ENCODE measurements around the gene POC1B.

POC1B gene

DNA sequence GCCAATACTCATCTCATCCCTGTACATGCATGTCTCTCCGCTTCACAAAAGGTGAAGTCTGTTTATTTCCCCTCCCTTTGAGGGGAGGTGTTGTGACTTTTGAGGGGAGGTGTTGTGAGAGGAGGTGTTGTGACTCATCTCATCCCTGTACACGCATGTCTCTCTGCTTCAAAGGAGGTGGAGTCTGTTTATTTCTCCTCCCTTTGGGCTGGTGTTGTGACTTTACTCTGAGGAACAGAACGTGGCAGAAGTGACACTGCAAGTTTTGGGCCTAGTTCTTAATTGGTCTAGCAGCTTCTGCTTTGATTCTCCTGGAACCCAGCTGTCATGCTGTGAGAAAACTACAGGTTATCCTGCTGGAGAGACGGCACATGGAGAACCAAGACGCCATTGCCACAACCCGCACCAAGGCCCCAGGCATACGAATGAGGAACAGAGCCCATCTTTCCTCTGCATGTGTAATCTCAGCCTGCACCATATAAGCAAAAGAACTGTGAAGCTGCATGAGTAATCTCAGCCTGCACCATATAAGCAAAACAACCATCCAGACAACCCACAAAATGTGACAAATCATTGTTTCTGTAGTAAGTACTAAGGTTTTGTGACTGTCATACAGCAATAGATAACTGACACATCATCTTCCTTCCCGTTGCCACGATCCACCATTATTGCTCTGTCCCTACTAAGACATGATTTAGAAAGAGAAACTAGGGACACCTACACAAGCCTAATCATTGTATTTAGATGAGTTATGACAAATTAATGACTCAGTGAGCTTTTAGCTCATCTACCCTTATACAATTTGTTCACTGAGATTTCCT is 31.2 kb downstream of the POC1B start:
- DNase-seq, result peak in 1 of 2 donors; percentile 12

GRCh38 chr12:89493670-89494302 is 32.1 kb downstream of the POC1B start:
- no peak for DNase-seq

- no peak for DNase-seq
Observed at GRCh38 chr12:89492883-89493282, 33.0 kb downstream of the POC1B start.

- no peak for DNase-seq
Observed at GRCh38 chr12:89490922-89491321, 34.9 kb downstream of the POC1B start.

GRCh38 chr12:89486264-89486663 is 39.6 kb downstream of the POC1B start:
- no peak for DNase-seq

GRCh38 chr12:89484470-89484869 is 41.4 kb downstream of the POC1B start:
- DNase-seq, result no peak

DNA sequence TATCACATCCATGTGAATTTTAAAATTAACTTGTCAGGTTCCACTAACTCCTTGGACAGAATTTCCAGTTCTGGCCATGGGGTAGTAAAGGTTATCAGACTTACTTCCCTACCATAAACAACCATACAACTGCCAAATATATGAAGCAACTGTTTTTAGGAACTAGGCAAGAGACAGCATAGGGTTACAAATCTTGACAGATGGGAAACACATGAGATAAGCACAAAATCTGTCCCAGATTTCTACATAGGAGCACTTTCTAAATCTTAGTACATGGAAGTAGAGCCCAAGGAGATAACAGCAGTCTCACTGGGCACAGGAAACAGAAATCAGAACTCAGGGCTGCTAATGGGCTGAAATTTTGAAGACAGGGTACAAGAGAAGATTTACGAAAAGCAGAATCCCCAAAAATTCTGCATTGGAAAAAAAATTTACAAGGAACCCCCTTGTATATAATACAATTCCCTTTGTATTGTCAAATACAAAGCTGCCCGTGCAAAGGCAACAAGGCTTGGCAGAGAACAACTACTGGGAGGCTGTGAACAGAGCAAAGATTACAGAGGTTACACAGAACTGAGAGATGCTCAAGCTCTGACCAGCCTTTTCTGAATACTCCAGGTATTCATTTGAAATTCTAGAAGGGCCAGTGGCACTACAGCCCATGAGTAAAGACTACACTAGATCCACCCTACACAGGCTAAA is 44.5 kb downstream of the POC1B start:
- DNase-seq, result no peak

DNA sequence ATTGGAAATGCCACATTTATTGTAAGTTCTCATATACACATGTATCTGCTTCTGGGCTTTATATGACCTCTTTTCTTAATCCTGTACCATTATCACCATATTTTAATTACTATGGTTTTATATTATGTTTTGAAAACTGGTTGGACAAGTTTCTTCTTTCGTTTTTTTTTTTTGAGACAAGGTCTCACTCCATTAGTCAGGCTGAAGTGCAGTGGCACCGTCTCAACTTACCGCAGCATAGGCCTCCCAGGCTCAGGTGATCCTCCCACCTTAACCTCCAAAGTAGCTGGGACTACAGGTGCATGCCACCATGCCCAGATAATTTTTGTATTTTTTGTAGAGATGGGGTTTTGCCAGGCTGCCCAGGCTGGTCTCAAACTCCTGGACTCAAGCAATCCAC is 45.9 kb downstream of the POC1B start:
- DNase-seq, result no peak

GRCh38 chr12:89477633-89478279 is 48.1 kb downstream of the POC1B start:
- peak in 1 of 2 donors; percentile 18 for DNase-seq

DNA sequence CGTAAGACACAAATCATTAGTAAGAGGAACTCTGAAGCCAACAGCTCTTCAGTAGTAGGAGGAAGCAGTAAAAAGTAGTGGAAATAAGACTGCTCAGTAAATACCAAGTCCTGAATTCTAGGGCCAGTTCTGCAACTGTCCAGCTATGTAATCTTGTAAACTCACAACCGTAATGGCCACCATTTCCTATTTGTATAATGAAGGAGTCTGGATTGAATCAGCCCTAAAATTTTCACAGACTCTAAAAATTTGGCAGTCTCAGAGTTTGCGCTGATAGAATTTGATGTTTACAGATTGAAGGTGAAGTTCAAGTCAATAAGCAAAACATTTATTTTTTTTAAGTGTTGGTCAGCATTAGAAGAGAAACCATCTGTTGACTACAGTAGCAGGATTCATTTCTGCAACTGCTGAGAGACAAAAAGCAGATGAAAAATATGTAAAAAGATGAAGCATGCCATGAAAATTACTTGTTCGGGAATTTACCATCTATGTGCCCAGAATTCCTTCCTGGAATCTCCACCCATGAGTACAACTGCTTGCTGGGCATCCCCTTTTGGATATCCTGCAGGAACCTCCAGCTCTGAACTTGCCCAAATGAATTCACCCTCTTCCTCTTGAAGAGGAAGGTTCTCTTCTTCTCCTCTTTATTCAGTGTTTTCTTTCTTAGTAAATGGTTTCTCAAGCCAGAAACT is 48.8 kb downstream of the POC1B start:
- no peak for DNase-seq

- no peak for DNase-seq
Observed at GRCh38 chr12:89476232-89476631, 49.6 kb downstream of the POC1B start.

DNA sequence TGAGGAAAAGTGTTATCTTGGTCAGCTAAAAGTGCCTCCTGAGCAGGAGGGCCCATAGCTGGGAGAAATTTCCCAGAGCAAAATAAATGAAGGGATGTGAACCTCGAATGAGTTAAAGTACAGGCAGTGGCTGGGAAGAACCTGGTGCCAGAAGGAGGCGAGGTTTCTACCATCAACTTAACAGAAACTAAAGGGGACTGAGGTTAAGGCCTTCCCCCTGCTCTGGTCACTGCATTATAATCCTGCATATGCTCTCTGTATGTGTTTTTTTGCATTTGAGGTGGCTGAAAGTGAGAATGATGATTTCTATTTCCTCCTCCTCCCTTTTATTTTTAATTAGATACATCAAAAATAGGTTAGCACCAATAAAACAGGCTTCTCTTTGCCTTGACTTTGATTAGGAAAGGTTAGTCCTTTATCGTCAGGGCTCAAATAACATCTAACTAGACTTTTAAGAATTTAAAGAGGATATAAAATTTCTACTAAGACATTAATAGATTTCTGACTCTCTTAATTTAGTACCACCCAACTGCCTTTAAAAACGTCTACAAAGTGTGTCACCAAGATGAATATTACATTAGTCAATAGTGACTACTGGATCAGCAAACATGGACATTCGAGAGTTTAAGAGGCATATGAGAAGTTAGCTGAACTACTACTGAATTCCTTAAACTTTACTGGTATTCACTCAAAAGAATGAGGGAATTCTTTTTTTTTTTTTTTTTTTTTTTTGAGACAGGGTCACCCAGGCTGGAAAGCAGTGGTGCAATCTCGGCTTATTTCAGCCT is 50.5 kb downstream of the POC1B start:
- DNase-seq, result no peak

GRCh38 chr12:89474615-89475014 is 51.2 kb downstream of the POC1B start:
- DNase-seq, result no peak

DNA sequence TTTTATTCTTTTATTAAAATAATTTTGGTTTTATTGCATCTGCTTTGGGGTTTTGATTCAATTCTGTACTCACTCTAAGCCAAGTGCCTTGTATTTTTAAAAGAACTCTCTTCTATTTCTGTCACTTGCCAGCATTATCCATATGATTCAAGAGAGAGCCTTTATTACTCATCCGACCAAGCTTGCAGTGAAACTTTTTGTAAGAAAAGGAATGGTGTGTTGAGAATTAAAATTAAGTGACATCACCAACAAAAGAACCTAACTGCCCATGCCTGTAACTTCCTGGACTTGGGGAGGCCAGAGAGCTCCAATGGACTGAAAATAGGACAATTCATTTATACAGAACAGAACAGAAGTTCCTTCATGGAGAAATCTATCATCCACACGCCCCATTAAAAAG is 53.3 kb downstream of the POC1B start:
- no peak for DNase-seq

GRCh38 chr12:89470741-89471509 is 54.9 kb downstream of the POC1B start:
- peak in 1 of 2 donors; percentile 74 for DNase-seq

DNA sequence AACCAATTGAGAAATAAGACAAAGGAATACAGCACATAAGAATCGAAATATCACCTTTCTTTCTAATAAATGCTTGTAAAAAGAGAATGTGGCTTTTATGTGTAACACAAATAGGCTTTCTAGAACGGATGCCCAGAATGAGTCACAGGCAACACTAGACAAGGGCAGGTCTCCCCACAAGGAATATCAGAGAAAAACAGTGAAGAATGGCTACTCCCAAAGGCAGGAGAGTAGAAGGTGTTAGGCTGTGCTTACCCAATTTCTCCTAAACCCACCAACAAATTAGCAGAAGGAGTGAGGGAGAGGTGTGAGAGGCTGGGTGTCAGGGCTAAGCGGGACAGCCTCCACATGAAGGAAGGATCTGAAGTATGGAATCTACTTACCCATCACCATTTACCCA is 56.5 kb downstream of the POC1B start:
- DNase-seq, result peak in 1 of 2 donors; percentile 46

DNA sequence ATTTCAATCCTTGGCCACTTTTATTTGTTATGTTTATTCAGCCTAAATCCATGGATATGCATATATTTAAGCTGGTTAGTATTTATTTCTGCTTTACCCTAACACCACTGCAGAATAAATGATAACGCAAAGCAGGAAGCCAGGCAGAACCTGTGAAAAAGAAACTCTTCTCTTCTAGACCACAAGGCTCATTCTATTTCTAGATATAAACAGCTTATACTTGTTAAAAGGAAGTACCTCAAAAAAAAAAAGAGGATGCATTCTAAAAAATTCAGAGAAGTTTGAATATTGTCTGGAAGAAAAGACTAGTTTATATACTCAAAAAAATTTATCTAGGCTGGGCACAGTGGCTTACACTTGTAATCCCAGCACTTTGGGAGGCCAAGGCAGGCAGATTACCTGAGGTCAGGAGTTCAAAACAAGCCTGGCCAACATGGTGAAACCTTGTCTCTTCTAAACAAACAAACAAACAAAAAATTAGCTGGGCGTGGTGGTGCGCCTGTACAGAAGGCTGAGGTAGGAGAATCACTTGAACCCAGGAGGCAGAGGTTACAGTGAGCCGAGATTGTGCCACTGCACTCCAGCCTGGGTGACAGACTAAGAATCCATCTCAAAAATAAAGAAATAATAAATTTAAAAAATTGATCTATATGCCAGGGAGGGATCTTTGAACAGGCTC is 57.1 kb downstream of the POC1B start:
- DNase-seq, result peak in 1 of 2 donors; percentile 48

- DNase-seq, result no peak
Observed at GRCh38 chr12:89468017-89468416, 57.8 kb downstream of the POC1B start.

GRCh38 chr12:89464974-89465592 is 60.8 kb downstream of the POC1B start:
- no peak for DNase-seq

Measured in CD4-positive, alpha-beta T cell treated with Interleukin-4 for 1 hour (primary cell).